D721Med (cell line): Measurements from ENCODE around the gene IL1RAP.

ENCODE experiments used
- DNase-seq: peaks from one replicate; pipeline ENCODE4 v3.0.0; 2011; ENCODE audit warnings: low spot score; ENCODE audit not compliant: insufficient read length
- FAIRE-seq: peaks from 2 replicates; lab custom pipeline; 2011; peaks lifted over from hg19 to GRCh38; lab: Jason Lieb, UNC
- CTCF ChIP-seq: IDR thresholded peaks from 2 replicates; pipeline ENCODE4 v1.5.1; 2012; ENCODE audit warnings: mild to moderate bottlenecking, control low read depth; ENCODE audit not compliant: insufficient read depth; ENCODE audit errors: missing control alignments

Gene IL1RAP

GRCh38 chr3:190605385-190605784 is 91.5 kb downstream of the IL1RAP start:
- FAIRE-seq, result no peak
- TF ChIP-seq CTCF, result no peak
- DNase-seq, result no peak

GRCh38 chr3:190606596-190606995 is 92.7 kb downstream of the IL1RAP start:
- TF ChIP-seq CTCF, result no peak
- DNase-seq, result no peak
- no peak for FAIRE-seq

- no peak for DNase-seq
- FAIRE-seq, result no peak
- no peak for TF ChIP-seq CTCF
Observed at GRCh38 chr3:190607021-190607420, 93.1 kb downstream of the IL1RAP start.

GRCh38 chr3:190608850-190609589 is 95.1 kb downstream of the IL1RAP start:
- DNase-seq (no peak), FAIRE-seq (no peak)
- TF ChIP-seq CTCF, result no peak

- DNase-seq (no peak), FAIRE-seq (no peak)
- TF ChIP-seq CTCF, result no peak
Observed at GRCh38 chr3:190614226-190615059, 100.6 kb downstream of the IL1RAP start.

GRCh38 chr3:190615060-190615384 is 101.1 kb downstream of the IL1RAP start:
- DNase-seq (no peak), FAIRE-seq (no peak)
- no peak for TF ChIP-seq CTCF

- TF ChIP-seq CTCF, result no peak
- DNase-seq, result no peak
- no peak for FAIRE-seq
Observed at GRCh38 chr3:190615607-190616006, 101.7 kb downstream of the IL1RAP start.
